OCI-LY3 (cell line): ENCODE results near the gene ANKRD55.
A peak's percentile ranks its signal among the peaks of the same experiment; 100 is the strongest.

Experiments used
- H2AFZ ChIP-seq: fragments of 200-600, 300-600 bp; shearing (Covaris generic); 2 replicates; pipeline ENCODE4 v1.6.0; 2014; ENCODE audit warnings: antibody characterized with exemption, low read depth, low read length
- H3K27ac ChIP-seq: fragments of 200-600, 300-600 bp; sonication (generic); 2 replicates; pipeline ENCODE4 v1.5.1; 2014; ENCODE audit warnings: mild to moderate bottlenecking, low read length, moderate library complexity, mixed read lengths
- H3K27me3 ChIP-seq: fragments of 200-600, 300-600 bp; sonication (generic); 2 replicates; pipeline ENCODE4 v1.6.1; 2014; ENCODE audit warnings: low read depth, low read length, mixed read lengths
- H3K36me3 ChIP-seq: fragments of 200-600, 300-600 bp; sonication (generic); replicated peaks from 2 replicates; pipeline ENCODE3; 2014; ENCODE audit warnings: low read depth, low read length, mixed read lengths
- H3K4me1 ChIP-seq: fragments of 300-600, 200-600 bp; sonication (generic); 2 replicates; pipeline ENCODE4 v1.6.1; 2014; ENCODE audit warnings: low read length, mixed read lengths
- H3K4me2 ChIP-seq: fragments of 200-600, 300-600 bp; sonication (generic); 2 replicates; pipeline ENCODE4 v1.6.1; 2014; ENCODE audit warnings: low read length, mixed read lengths
- H3K4me3 ChIP-seq: fragments of 300-600, 200-600 bp; sonication (generic); 2 replicates; pipeline ENCODE4 v1.5.1; 2014; ENCODE audit warnings: antibody characterized with exemption, mild to moderate bottlenecking, low read length, moderate library complexity
- H3K79me2 ChIP-seq: fragments of 300-600, 200-600 bp; shearing (Covaris generic); 2 replicates; pipeline ENCODE4 v1.6.1; 2014; ENCODE audit warnings: mild to moderate bottlenecking, low read length, mixed read lengths
- H3K9ac ChIP-seq: fragments of 300-600, 200-600 bp; shearing (Covaris generic); 2 replicates; pipeline ENCODE4 v1.6.0; 2014; ENCODE audit warnings: mild to moderate bottlenecking, low read length, moderate library complexity
- H3K9me3 ChIP-seq: fragments of 200-600, 300-600 bp; shearing (Covaris generic); 2 replicates; pipeline ENCODE4 v1.6.1; 2014; ENCODE audit warnings: low read length, mixed read lengths; ENCODE audit not compliant: insufficient read depth
- H4K20me1 ChIP-seq: fragments of 200-600, 300-600 bp; sonication (generic); 2 replicates; pipeline ENCODE4 v1.6.1; 2016; ENCODE audit warnings: low read length, mixed read lengths; ENCODE audit not compliant: insufficient read depth
- EZH2phosphoT487 ChIP-seq: fragments of 200-600 bp; shearing (Covaris generic); IDR thresholded peaks from 2 replicates; pipeline ENCODE4 v1.6.1; 2018; ENCODE audit warnings: antibody characterized with exemption, mixed run types, low read depth
- TF ChIP-seq, protein P1 (sequence below): fragments of 200-600, 300-600 bp; sonication (generic); IDR thresholded peaks from 2 replicates; pipeline ENCODE4 v1.5.1; 2014; ENCODE audit warnings: antibody characterized with exemption, low read length, low read depth

Gene ANKRD55

DNA sequence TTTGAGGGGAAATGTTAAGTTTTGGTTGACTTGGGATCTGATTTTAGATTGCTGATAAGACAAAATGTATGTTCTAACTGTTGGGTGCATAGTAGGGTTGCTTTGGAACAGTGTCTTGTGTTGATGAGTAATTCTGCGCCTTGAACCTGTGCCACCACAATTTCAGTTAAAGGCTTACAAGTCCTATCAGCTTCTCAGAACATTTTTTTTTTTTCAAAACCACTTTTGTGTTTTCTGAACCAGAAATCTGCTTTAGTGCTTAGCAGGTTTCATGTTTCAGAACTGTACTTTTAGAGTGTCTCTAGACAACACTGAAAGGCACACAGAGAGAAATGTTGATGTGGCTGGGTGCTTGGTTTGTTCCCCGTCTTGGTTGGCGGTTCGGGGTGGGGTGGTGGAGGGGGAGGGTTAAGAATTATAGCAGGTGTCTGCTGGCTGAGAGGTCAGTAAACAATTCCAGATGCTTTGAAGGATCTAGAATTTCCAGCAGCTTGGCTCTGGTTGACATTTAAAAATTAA is 84.6 kb downstream of the ANKRD55 start:
- Histone ChIP-seq H3K27ac (peak overlapping the region; percentile 94), H2AFZ (no peak overlapping the region)

DNA sequence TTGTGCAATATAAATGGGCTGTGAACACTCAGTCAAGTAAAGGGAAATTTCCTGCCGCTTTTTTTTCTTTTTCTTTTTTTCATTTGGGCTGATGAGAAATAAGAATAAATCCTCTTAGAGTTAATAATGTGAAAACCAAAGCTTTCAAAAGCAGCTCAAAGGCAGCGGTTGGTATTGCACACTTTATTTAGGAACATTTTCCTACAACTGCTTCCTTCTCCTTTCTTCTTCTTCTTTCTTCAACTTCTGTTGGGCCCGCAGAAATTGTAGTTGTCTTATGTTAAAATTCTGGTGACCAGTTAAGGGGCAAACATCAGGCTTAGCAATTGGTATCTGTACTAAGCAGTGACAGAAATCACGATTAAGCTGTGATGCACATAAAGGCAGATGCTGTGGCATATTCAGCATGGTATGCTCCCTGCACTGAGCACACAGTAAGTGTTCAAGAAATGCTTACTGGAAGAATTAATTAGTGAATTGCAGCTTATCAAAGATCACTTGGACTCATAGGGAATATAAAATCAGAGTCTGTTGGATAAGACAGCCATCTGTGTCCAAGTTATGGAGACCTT is 85.4 kb downstream of the ANKRD55 start:
- peak overlapping the region; percentile 94 for H3K27ac ChIP-seq
- H3K9ac ChIP-seq: peak overlapping the region; percentile 55; the same call in 1 of the 2 replicates
- peak overlapping the region; percentile 11; the same call in 1 of the 2 replicates for H3K4me3 ChIP-seq
- no peaks in the 10 kb centered on the region for H3K79me2 ChIP-seq
- no peaks in the 10 kb centered on the region for H4K20me1 ChIP-seq
- no peak overlapping the region for H2AFZ ChIP-seq
- TF ChIP-seq, protein P1, sequence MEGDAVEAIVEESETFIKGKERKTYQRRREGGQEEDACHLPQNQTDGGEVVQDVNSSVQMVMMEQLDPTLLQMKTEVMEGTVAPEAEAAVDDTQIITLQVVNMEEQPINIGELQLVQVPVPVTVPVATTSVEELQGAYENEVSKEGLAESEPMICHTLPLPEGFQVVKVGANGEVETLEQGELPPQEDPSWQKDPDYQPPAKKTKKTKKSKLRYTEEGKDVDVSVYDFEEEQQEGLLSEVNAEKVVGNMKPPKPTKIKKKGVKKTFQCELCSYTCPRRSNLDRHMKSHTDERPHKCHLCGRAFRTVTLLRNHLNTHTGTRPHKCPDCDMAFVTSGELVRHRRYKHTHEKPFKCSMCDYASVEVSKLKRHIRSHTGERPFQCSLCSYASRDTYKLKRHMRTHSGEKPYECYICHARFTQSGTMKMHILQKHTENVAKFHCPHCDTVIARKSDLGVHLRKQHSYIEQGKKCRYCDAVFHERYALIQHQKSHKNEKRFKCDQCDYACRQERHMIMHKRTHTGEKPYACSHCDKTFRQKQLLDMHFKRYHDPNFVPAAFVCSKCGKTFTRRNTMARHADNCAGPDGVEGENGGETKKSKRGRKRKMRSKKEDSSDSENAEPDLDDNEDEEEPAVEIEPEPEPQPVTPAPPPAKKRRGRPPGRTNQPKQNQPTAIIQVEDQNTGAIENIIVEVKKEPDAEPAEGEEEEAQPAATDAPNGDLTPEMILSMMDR: no peak
- TF ChIP-seq EZH2phosphoT487: no peak
- no peaks in the 10 kb centered on the region for H3K9me3 ChIP-seq
- no peaks in the 10 kb centered on the region for H3K36me3 ChIP-seq
- no peaks in the 10 kb centered on the region for H3K27me3 ChIP-seq
- H3K4me1 ChIP-seq: peaks cover 76% of the 10 kb centered on the region
- H3K4me2 ChIP-seq: peak overlapping the region; percentile 65

More for the DNA sequence above, 84.6 kb downstream of the ANKRD55 start:
- TF ChIP-seq EZH2phosphoT487: no peak
- TF ChIP-seq, protein P1: no peak
- Histone ChIP-seq H3K4me2 (peak overlapping the region; percentile 65), H3K36me3 (no peaks in the 10 kb centered on the region), H3K27me3 (no peaks in the 10 kb centered on the region), H3K79me2 (no peaks in the 10 kb centered on the region), H4K20me1 (no peaks in the 10 kb centered on the region), H3K4me3 (peak overlapping the region; percentile 14), H3K4me1 (peaks cover 70% of the 10 kb centered on the region), H3K9ac (peak overlapping the region; percentile 55; the same call in 1 of the 2 replicates), H3K9me3 (no peaks in the 10 kb centered on the region)

DNA sequence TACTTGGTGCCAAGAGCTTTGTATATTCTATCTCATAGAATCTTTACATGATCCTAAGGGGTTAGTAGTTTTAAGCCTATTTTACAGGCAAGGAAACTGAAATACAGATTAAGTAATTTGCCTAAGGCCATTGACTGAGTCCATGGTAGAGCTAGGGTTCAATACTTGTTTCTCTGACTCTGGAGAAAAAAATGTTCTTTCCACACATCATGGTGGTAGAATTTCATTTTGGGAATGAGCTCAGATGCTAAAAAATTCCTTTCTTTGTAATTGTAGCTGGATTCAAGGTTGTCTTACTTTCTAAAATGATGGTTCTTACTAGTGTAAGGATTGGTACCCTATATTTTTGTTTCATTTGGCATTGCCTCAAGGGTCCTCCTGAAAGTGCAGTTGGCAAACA is 86.0 kb downstream of the ANKRD55 start:
- Histone ChIP-seq H3K4me2 (peak overlapping the region; percentile 11; the same call in 1 of the 2 replicates), H2AFZ (no peak overlapping the region), H3K79me2 (no peaks in the 10 kb centered on the region), H3K36me3 (no peaks in the 10 kb centered on the region), H3K9ac (no peak overlapping the region; the same call in 1 of the 2 replicates), H3K27me3 (no peaks in the 10 kb centered on the region), H3K4me3 (no peak overlapping the region), H3K4me1 (peaks cover 76% of the 10 kb centered on the region), H4K20me1 (no peaks in the 10 kb centered on the region), H3K9me3 (no peaks in the 10 kb centered on the region), H3K27ac (peak overlapping the region; percentile 94)
- no peak for TF ChIP-seq EZH2phosphoT487
- TF ChIP-seq, protein P1: no peak

DNA sequence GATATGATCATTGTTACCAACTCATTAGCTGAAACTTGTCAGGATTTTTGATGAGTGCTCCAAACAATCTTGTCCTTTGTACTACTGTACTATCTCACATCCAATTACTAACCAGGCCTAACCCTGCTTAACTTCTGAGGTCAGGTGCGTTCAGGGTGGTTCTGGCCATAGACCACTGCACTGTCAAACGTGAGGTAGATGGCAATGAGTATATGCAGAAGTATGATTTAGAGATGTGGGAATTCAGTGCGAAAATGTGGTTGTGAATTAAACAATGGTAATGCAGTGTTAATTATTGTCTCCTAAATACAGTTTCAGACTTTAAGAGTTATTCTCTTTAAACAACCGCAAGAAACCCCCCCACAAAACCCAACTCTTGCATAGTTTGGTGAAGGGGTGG is 86.5 kb downstream of the ANKRD55 start:
- no peaks in the 10 kb centered on the region for H4K20me1 ChIP-seq
- peak overlapping the region; percentile 11; the same call in 1 of the 2 replicates for H3K4me2 ChIP-seq
- no peaks in the 10 kb centered on the region for H3K9me3 ChIP-seq
- no peak overlapping the region for H3K4me3 ChIP-seq
- TF ChIP-seq EZH2phosphoT487: no peak
- TF ChIP-seq, protein P1: no peak
- no peaks in the 10 kb centered on the region for H3K36me3 ChIP-seq
- peaks cover 79% of the 10 kb centered on the region for H3K4me1 ChIP-seq
- H3K27ac ChIP-seq: peak overlapping the region; percentile 94
- no peak overlapping the region for H2AFZ ChIP-seq
- no peaks in the 10 kb centered on the region for H3K27me3 ChIP-seq
- H3K79me2 ChIP-seq: no peaks in the 10 kb centered on the region
- peak overlapping the region; percentile 9; the same call in 1 of the 2 replicates for H3K9ac ChIP-seq
